OCI-LY3 (cell line): ENCODE data around the gene TPCN2.

Experiments used
- CTCF ChIP-seq: fragments of 200-600, 300-600 bp; sonication (generic); IDR thresholded peaks from 2 replicates; pipeline ENCODE4 v1.5.1; 2014; ENCODE audit warnings: antibody characterized with exemption, low read length, low read depth
- EZH2phosphoT487 ChIP-seq: fragments of 200-600 bp; shearing (Covaris generic); IDR thresholded peaks from 2 replicates; pipeline ENCODE4 v1.6.1; 2018; ENCODE audit warnings: antibody characterized with exemption, mixed run types, low read depth

- TF ChIP-seq CTCF (no peak), EZH2phosphoT487 (no peak)
These were observed 35.6 kb downstream of the TPCN2 start for GRCh38 chr11:69084371-69084770.
